Liver (tissue), 9 donors: ENCODE measurements around the gene WDR36. TPM values are rescaled to one million over a fixed set of nuclear protein-coding genes. Genes with fewer than 3 reads are reported as not detected.

Source experiments
- DNase-seq: peaks from one replicate; pipeline ENCODE4 v3.0.0-alpha.2; 2017; ENCODE audit warnings: low spot score
- H3K27ac ChIP-seq, 2 donors: one replicate each; pipeline ENCODE4 v1.7.0; 2013; ENCODE audit warnings: inconsistent platforms in 2 of 2, low read length in 2 of 2, control low read depth in 1 of 2, low read depth in 1 of 2, mild to moderate bottlenecking in 1 of 2
- H3K27me3 ChIP-seq, 4 donors: one replicate each; pipeline versions ENCODE4 v1.6.1 to v1.7.0; 2013; ENCODE audit warnings: low read length in 3 of 4, inconsistent platforms in 1 of 4, mild to moderate bottlenecking in 1 of 4, moderate library complexity in 1 of 4; ENCODE audit not compliant: control insufficient read depth in 4 of 4, insufficient read depth in 4 of 4
- H3K36me3 ChIP-seq, 4 donors: one replicate each; pipeline versions ENCODE4 v1.6.1 to v1.7.0; 2013; ENCODE audit warnings: low read length in 3 of 4, mild to moderate bottlenecking in 3 of 4, low read depth in 1 of 4, moderate library complexity in 1 of 4; ENCODE audit not compliant: control insufficient read depth in 4 of 4, insufficient read depth in 3 of 4
- H3K4me1 ChIP-seq, 4 donors: one replicate each; pipeline versions ENCODE4 v1.6.1 to v1.7.0; 2013; ENCODE audit warnings: low read length in 3 of 4, mild to moderate bottlenecking in 3 of 4, moderate library complexity in 1 of 4; ENCODE audit not compliant: control insufficient read depth in 4 of 4, insufficient read depth in 4 of 4
- H3K4me3 ChIP-seq, 3 donors: one replicate each; pipeline versions ENCODE4 v1.6.1 to v1.7.0; 2013; ENCODE audit warnings: low read length in 3 of 3, control low read depth in 1 of 3, low read depth in 1 of 3, mild to moderate bottlenecking in 1 of 3
- H3K9ac ChIP-seq, 2 donors: one replicate each; pipeline ENCODE4 v1.7.0; 2013; ENCODE audit warnings: low read length in 2 of 2, mild to moderate bottlenecking in 2 of 2, moderate library complexity in 2 of 2, control low read depth in 1 of 2, low read depth in 1 of 2
- H3K9me3 ChIP-seq, 4 donors: one replicate each; pipeline versions ENCODE4 v1.6.1 to v1.7.0; 2013; ENCODE audit warnings: low read length in 3 of 4; ENCODE audit not compliant: control insufficient read depth in 4 of 4
- ATF3 ChIP-seq: IDR thresholded peaks from 2 replicates; pipeline ENCODE4 v1.6.1; 2016; ENCODE audit warnings: antibody characterized with exemption
- EGR1 ChIP-seq, 2 donors: IDR thresholded peaks; 2 replicates each; pipeline ENCODE4 v1.6.1; 2016 to 2018; ENCODE audit warnings: antibody characterized with exemption in 2 of 2, low read depth in 2 of 2
- HNF4A ChIP-seq, 2 donors: conservative IDR thresholded peaks; 2 replicates each; pipeline ENCODE4 v1.6.1; 2016; ENCODE audit warnings: antibody characterized with exemption in 2 of 2, mild to moderate bottlenecking in 2 of 2
- HNF4G ChIP-seq: IDR thresholded peaks from 2 replicates; pipeline ENCODE4 v1.6.1; 2016; ENCODE audit warnings: antibody characterized with exemption
- JUND ChIP-seq, 2 donors: IDR thresholded peaks; 2 replicates each; pipeline ENCODE4 v1.6.1; 2016; ENCODE audit warnings: antibody characterized with exemption in 2 of 2
- MAX ChIP-seq: IDR thresholded peaks from 2 replicates; pipeline ENCODE4 v1.6.1; 2016; ENCODE audit warnings: antibody characterized with exemption
- NR2F2 ChIP-seq: IDR thresholded peaks from 2 replicates; pipeline ENCODE4 v1.6.1; 2016; ENCODE audit warnings: antibody characterized with exemption
- RAD21 ChIP-seq, 2 donors: IDR thresholded peaks; 2 replicates each; pipeline ENCODE4 v1.6.1; 2016; ENCODE audit warnings: antibody characterized with exemption in 2 of 2, mild to moderate bottlenecking in 2 of 2
- REST ChIP-seq: IDR thresholded peaks from 2 replicates; pipeline ENCODE4 v1.6.1; 2016; ENCODE audit warnings: antibody characterized with exemption, mild to moderate bottlenecking
- RXRA ChIP-seq, 2 donors: IDR thresholded peaks; 2 replicates each; pipeline ENCODE4 v1.6.1; 2017 to 2018; ENCODE audit warnings: antibody characterized with exemption in 2 of 2, mild to moderate bottlenecking in 1 of 2
- SP1 ChIP-seq: IDR thresholded peaks from 2 replicates; pipeline ENCODE4 v1.6.1; 2018; ENCODE audit warnings: antibody characterized with exemption, mild to moderate bottlenecking
- TAF1 ChIP-seq: conservative IDR thresholded peaks from 2 replicates; pipeline ENCODE4 v1.6.1; 2016; ENCODE audit warnings: antibody characterized with exemption, mild to moderate bottlenecking
- YY1 ChIP-seq: IDR thresholded peaks from 2 replicates; pipeline ENCODE4 v1.6.1; 2016; ENCODE audit warnings: antibody characterized with exemption, mild to moderate bottlenecking
- ZBTB33 ChIP-seq: IDR thresholded peaks from 2 replicates; pipeline ENCODE4 v1.6.1; 2016; ENCODE audit warnings: antibody characterized with exemption
- WGBS: extraction: QIAGEN DNeasy Blood & Tissue Kit; methylation state at CpG from one replicate; pipeline ENCODE4 v1.1.7; 2013; 5-methylcytosine and 5-hydroxymethylcytosine counted together
- polyA plus RNA-seq, 2 donors: library from polyadenylated mRNA; stranded (reverse) in 1 of 2; unstranded in 1 of 2; fragments of 200-250 nt in 1 of 2; fragments of >200 nt in 1 of 2; fragmentation: Nextera tagmentation in 1 of 2; extraction: Ambion mirVana in 1 of 2; gene quantifications; one replicate each; pipeline versions ENCODE4 v1.2.1 to v1.2.3, GENCODE V29; 2013 to 2015
- total RNA-seq, 2 donors: library from RNA; depleted of rRNA; stranded (reverse); fragments of >200 nt; gene quantifications; one replicate each; pipeline ENCODE4 v1.2.3, GENCODE V29; 2014
- TF ChIP-seq, protein P1 (sequence below): fragments of 150-350 bp; IDR thresholded peaks from 2 replicates; pipeline ENCODE4 v1.5.1; 2017; ENCODE audit warnings: improper control_type of control experiment, low read depth, low read length; ENCODE audit not compliant: missing input control
- donor health status: healthy.
- donor health status: healthy.
- donor health status: healthy.
- donor health status: healthy.
- donor health status: healthy.

The WDR36 gene
- total and polyA plus RNA-seq, 4 donors, result 5.2 to 25.7 (median 12.1) TPM

- TF ChIP-seq EGR1 (IDR thresholded peaks at IDR 0.05; ENCODE audit: low read depth in 2 of 2), result no peak
- TF ChIP-seq RAD21 (IDR thresholded peaks at IDR 0.05), result peak in 1 of 2 donors; percentile 17
- H3K4me1 ChIP-seq, result peaks cover 5 to 29% (median 15%) of the 10 kb centered on the region in 4 donors
- DNase-seq, result no peak
- no peaks in the 10 kb centered on the region for H3K9me3 ChIP-seq
- no peak overlapping the region for H3K27ac ChIP-seq
- H3K36me3 ChIP-seq, result no peaks in the 10 kb centered on the region
- H3K9ac ChIP-seq, result no peak overlapping the region
- 32% methylated on average over 42 of the region's 42 CpGs for WGBS
- peak overlapping the region in 1 of 3 donors; percentile 3 for H3K4me3 ChIP-seq
- no peaks in the 10 kb centered on the region for H3K27me3 ChIP-seq
These were observed 21.6 kb upstream of the WDR36 start for GRCh38 chr5:111070272-111071134.

- Histone ChIP-seq H3K9ac (no peak within 1 kb of the TSS), H3K27me3 (no peaks in the 10 kb centered on the region), H3K36me3 (no peaks in the 10 kb centered on the region), H3K9me3 (no peaks in the 10 kb centered on the region), H3K4me1 (peaks cover 4 to 29% (median 10%) of the 10 kb centered on the region in 4 donors), H3K27ac (no peak within 1 kb of the TSS), H3K4me3 (peak within 1 kb of the TSS in 1 of 3 donors; percentile 3)
- 87% methylated on average over 4 of the region's 4 CpGs for WGBS
- TF ChIP-seq JUND (IDR thresholded peaks at IDR 0.05), result no peak
- TF ChIP-seq SP1, result no peak
- no peak for TF ChIP-seq HNF4G
- no peak for TF ChIP-seq ZBTB33
- no peak for DNase-seq
These were observed 20.7 kb upstream of the WDR36 start, which contains the start of gene TSLP for GRCh38 chr5:111071413-111071812. Gene TSLP, plus strand, starts transcription at chr5:111071713. Its CDS starts 178 bp downstream, at chr5:111071891.

- WGBS, result under 1% methylated on average over 44 of the region's 44 CpGs
- DNase-seq, result peak; percentile 42
- Histone ChIP-seq H3K9ac (peak overlapping the region; percentile 33 to 73), H3K27ac (peak overlapping the region; percentile 19 to 57), H3K9me3 (no peaks in the 10 kb centered on the region), H3K27me3 (no peaks in the 10 kb centered on the region), H3K4me1 (peaks cover 3 to 22% (median 10%) of the 10 kb centered on the region in 4 donors), H3K4me3 (peak overlapping the region; percentile 48 to 94 (median 71)), H3K36me3 (peaks cover 0 to 2% (median 0%) of the 10 kb centered on the region in 4 donors)
- TF ChIP-seq NR2F2, result peak; percentile 27
- peak; percentile 45 for TF ChIP-seq MAX
- TF ChIP-seq ATF3, result no peak
- TF ChIP-seq, protein P1, sequence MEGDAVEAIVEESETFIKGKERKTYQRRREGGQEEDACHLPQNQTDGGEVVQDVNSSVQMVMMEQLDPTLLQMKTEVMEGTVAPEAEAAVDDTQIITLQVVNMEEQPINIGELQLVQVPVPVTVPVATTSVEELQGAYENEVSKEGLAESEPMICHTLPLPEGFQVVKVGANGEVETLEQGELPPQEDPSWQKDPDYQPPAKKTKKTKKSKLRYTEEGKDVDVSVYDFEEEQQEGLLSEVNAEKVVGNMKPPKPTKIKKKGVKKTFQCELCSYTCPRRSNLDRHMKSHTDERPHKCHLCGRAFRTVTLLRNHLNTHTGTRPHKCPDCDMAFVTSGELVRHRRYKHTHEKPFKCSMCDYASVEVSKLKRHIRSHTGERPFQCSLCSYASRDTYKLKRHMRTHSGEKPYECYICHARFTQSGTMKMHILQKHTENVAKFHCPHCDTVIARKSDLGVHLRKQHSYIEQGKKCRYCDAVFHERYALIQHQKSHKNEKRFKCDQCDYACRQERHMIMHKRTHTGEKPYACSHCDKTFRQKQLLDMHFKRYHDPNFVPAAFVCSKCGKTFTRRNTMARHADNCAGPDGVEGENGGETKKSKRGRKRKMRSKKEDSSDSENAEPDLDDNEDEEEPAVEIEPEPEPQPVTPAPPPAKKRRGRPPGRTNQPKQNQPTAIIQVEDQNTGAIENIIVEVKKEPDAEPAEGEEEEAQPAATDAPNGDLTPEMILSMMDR, result no peak
- TF ChIP-seq YY1, result peak; percentile 74
- no peak for TF ChIP-seq EGR1 (IDR thresholded peaks at IDR 0.05; ENCODE audit: low read depth in 2 of 2)
- no peak for TF ChIP-seq TAF1
- peak in 1 of 2 donors; percentile 23 for TF ChIP-seq JUND (IDR thresholded peaks at IDR 0.05)
- TF ChIP-seq RXRA (IDR thresholded peaks at IDR 0.05), result peak in 1 of 2 donors; percentile 46
- TF ChIP-seq HNF4A (conservative IDR thresholded peaks at IDR 0.05), result peak in 1 of 2 donors; percentile 25
- TF ChIP-seq RAD21 (IDR thresholded peaks at IDR 0.05), result peak in 1 of 2 donors; percentile 39
- no peak for TF ChIP-seq REST
These were observed 19.0 kb upstream of the WDR36 start for GRCh38 chr5:111072949-111073682.
